Activated CD8-positive, alpha-beta memory T cell treated with anti-CD3 and anti-CD28 coated beads, Interleukin-2, amount 50 U/mL, for 1 hour (primary cell): ENCODE measurements around the gene ENG.
"Not testable (repeated sequence)": the region's sequence is repeated elsewhere in the genome, so short reads cannot be mapped to it uniquely, and the experiment has no call there.

Experiments
- DNase-seq: peaks from one replicate; pipeline ENCODE4 v3.0.0-alpha.2; 2020; ENCODE audit errors: extremely low read depth

The ENG gene

DNA sequence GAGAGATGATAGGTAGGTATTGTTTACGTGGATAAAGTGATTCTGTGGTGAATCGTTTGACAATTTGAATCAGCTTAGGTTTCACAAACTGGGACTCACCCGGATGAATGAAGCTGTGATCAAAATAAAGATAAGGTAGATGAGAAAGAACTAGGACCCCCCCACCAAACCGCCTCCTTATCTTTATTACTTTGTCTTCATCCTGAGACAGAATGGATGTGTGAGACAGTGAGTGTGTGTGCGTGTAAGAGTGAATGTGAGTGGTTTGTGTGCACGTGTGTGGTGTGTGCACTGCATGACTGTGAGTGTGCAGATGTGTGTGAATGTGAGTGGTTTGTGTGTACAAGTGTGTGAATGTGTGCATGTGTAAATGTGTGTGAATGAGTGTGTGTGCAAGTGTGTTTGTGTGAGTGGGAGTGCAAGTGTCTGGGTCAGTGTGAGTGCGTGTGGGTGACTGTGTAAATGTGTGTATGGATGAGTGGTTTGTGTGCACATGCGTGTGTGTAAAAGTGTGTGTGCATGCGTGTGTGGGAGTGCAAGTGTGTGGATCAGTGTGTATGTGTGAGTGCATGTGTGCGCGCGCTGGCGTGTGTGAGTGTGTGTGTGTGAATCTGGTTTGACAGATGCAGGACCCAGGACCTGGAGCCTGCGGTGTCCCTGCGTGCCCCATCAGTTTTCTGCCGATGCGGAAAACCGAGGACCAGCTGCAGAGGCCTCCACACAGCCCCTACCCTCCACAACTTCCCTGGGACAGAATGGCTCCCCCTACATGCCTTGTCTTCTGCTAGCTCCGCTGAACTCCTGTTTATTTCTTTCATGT lies 11.4 kb upstream of the ENG start:
- no peak for DNase-seq

GRCh38 chr9:127863191-127863621 lies 8.7 kb upstream of the ENG start:
- no peak for DNase-seq

DNA sequence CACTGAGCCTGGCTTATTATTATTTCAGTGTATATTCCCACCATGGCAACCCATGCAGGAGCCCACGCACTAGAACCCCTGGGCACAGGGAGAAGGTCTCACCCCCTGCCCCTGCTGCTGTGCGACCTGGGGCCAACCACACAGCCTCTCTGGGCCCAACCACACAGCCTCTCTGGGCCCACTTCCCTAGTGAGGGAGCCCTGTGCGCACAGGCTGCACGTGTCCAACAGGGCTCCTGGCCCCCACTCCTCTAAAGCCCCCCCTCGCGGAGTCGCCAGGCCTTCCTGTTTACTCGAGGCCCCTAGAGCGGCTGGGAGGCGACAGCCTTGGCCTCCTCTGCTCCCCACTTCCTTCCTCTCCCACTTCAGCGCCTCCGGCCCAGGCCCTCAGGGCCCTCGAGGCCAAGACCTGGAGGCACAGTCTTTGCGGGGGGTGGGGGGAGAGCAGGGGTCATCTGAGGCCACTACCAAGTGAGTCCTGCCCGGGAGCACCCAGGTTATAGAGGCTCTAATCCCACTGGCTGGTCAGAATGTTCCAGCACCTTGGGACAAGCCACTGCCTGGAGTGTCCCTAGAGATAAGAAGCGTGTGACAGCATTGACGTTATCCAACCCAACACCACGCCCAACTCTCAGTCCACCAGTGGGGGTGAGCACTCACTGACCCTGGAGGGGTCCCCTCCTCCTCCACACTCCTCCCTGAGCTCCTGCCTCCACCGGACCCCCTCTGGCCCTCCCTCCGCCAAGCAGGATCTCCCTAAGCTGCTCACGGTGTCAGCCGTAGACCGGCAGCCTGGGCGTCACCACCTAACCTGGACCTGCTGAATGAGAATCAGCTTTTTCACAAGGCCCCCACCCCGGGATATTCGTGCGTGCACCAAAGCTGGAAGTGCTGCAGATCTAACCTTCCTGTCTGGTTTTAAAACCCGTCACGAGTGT lies 7.9 kb upstream of the ENG start:
- DNase-seq = no peak

GRCh38 chr9:127860779-127861178 lies 6.3 kb upstream of the ENG start:
- DNase-seq = no peak

DNA sequence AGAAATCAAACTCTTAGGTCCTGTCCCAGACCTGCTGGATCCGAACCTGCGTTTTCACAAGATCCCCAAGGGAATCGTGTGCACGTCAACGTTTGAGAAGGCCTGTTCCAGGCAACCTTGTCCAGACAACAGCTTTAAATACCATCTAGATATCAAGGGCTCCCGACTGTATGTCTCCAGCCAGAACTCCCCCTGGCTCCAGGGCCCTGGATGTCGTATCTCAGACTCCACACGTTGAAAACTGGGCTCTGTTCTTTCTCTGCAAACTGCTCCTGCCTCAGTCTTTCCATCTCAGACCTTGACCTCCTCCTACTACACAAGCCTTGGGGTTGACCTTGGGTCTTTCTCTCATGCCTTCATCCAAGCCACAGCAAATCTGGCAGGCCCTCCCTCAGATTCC lies 5.8 kb upstream of the ENG start:
- no peak for DNase-seq

DNA sequence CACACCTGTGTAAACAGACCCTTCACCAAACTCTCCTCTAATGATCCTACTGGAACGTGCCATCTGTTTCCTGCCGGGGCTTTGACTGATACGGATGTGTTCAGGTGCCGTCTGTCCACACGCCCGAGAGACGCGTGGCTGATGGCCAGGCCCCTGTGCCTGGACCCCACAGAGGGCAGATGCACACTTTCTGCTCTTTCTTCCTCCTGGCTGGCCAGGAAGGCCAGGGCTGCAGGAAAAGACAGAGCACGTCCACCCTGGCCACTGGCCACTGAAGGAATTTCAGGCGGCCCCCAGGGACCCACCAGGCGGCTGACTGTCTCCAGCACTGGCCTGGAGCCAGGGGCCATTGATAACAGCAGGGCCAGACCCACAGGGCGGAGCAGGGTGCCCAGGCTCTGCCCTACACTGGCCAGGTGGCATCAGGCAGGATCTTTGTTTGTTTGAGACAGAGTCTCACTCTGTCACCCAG lies 3.6 kb upstream of the ENG start:
- no peak for DNase-seq

DNA sequence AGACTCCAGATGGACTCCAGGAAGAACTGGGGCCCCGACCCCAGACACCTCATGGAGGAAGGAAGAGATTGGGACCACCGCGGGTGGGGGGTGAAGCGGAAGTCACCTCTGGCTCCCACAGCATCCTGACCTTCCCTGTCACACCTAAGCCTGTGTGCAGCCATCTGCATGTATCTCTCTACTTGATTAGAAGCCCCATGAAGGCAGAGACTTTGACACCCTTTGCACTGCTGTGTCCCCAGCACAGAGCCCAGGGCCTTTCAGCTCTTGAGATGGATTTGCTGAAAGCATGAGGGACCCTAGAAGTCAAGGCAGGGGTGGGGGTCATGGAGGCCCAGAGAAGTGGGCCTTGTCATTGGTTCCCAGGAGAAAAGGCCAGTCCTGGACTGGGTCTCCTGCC lies 2.8 kb upstream of the ENG start:
- no peak for DNase-seq

- no peak for DNase-seq
Observed at GRCh38 chr9:127856729-127857116, 2.3 kb upstream of the ENG start.

DNA sequence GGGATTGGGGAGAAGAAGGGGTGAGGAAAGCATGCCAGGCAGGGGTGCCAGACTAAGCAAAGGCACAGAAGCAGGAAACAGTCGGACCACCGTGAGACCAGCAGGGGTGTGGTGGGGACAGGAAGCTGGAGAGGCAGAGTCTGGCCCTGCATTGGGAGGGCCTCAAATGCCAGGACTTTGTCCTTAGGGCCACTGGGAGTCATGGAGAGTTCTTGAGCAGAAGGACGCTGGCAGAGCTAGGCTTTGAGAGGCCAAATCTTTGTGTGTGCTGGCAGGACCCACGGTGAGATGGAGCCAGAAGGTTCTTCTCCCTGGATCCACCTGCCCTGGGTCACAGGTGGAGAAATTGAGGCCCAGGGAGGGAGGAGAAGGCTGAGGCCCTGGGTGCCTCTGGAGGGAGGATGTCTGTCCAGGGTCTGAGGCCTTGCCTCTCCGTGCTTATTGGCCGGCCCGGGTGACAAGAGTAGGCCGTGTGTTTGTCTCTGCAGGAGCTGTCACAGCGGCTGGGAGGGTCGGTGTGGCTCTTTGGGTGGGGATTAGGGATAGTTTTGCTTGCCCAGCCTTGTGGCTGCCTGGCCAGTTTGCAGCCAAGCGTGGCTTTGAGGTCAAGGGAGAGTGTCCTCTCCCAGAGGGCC lies 1.8 kb upstream of the ENG start:
- no peak for DNase-seq

DNA sequence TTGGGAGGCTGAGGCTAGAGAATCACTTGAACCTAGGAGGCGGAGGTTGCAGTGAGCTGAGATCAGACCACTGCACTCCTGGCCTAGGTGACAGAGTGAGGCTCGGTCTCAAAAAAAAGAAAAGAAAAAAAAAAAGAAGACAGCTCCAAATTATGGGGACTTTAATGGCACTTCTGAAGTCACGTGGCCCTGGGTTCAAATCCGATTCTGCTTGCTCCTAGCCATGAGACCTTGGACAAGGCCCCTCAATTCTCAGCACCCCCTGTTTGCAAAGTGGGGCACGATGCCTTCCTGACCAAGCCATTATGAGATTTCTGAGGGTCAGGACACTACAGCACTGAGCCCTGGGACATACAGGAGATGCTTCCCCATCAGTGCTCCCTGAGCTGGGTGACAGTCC lies 1.1 kb upstream of the ENG start:
- no peak for DNase-seq

- no peak for DNase-seq
Observed at GRCh38 chr9:127854960-127855359, 502 bp upstream of the ENG start.

DNA sequence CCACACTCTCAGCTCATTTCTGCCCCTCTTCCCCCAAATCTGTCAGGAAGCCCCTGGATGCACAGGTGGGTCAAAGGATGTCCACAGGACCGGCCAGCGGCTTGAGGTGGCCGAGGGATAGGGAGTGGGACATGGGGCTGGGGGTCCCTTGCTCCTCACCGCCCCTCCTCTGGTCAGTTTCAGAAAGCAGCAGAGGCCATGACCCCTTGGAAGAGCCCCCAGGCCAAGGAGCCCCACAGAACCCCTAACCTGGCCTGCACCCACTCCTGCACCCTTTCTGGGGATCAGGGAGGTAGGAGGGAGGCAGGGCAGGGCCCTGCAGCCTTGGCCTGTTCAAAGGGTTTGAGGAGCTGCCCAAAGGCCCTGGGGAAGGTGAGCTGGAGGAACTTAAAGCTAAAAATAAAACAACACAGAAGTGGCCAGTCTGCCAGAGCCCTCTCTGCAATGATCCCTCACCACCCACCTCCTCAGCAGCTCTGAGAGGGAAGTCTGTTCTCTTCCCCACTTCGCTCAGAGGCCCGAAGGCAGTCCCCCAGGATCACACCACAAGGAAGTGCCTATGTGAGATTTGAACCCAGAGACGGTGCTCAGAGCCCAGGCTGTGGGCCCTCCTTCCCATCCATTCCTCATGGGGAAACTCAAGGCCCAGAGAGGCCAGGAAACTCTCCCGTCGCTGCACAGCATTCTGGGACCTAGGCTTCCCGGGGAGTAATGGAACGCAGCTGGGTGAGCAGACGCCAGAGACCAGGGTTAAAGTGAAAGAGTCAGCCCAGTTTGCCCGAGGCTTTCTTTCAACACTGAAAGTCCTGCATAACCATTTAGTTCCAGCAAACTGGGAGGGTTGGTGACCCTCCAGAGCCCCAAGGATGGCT lies 910 bp downstream of the ENG start:
- no peak for DNase-seq

GRCh38 chr9:127852829-127853228 lies 1.6 kb downstream of the ENG start:
- no peak for DNase-seq

GRCh38 chr9:127850286-127850830 lies 4.1 kb downstream of the ENG start:
- DNase-seq = no peak

DNA sequence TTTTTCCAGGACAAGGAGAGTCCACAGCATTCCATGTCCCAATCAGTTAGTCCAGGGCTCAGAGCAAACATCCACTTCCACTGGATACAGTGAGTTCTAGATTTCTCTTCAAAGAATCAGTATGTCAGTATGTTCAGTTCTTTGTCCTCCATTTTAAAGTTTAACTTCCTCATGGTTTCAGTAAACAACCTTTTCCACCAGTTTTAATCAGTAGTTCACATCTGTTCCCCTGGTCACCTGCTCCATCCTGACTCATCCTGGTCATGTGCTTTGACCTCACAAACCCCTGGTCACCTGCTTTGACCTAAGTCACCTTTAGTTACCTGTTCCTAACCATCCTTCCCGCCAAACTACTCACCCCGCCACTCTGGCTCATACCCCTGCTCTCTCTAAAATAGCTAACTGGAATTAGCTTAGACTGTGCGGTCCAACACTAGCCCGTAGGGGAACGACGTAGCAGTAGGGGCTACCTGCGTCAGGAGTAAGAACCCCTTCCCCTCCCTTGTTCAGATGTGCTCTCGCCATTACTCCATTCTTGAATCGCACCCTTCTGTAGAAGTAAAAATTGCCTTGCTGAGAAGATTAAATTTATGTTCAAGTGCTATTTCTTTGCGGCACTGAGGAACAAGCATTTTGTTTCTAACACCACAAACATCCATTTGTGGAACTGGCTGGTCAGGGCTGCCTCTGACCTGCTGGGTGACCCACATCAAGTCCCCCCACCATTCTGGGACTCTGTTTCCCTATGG lies 5.5 kb downstream of the ENG start:
- no peak for DNase-seq

DNA sequence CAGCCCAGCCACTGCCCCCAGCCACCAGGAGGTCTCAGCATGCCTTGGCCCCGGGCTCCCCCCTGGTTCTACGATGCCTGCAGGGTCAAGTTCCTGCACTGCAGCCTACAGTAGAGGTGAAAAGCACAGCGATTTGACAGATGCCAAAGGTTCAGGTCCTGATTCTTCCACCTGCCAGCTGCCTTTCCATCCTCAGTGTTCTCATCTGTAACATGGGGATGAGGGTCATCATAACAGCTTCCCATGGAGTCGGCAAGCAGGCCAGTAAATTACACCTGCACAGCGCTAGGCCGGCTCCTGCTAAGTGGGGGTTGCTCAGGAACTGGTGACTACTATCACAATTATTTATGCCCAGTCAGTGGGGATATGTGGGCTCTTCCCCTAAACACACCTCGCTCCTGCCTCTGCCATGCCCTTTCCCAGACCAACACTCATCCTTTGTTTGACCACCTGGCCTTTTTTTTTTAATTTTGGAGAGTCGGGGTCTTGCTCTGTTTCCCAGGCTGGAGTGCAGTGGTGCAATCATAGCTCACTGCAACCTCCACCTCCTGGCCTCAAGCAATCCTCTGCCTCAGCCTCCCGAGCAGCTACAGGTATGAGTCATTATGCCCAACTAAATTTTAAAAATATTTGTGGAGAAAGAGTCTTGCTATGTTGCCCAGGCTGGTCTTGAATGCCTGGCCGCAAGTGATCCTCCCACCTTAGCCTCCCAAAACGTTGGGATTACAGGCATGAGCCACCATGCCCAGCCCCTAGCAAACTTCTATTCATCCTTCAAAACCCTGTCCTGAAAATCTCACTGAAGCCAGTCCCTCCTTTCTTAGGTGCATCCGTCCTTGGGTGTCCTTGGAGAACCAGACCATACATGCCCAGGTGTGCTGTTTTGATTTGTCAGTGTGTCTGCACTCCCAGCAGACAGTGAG lies 6.4 kb downstream of the ENG start:
- DNase-seq = no peak

- no peak for DNase-seq
Observed at GRCh38 chr9:127847178-127847510, 7.3 kb downstream of the ENG start.

DNA sequence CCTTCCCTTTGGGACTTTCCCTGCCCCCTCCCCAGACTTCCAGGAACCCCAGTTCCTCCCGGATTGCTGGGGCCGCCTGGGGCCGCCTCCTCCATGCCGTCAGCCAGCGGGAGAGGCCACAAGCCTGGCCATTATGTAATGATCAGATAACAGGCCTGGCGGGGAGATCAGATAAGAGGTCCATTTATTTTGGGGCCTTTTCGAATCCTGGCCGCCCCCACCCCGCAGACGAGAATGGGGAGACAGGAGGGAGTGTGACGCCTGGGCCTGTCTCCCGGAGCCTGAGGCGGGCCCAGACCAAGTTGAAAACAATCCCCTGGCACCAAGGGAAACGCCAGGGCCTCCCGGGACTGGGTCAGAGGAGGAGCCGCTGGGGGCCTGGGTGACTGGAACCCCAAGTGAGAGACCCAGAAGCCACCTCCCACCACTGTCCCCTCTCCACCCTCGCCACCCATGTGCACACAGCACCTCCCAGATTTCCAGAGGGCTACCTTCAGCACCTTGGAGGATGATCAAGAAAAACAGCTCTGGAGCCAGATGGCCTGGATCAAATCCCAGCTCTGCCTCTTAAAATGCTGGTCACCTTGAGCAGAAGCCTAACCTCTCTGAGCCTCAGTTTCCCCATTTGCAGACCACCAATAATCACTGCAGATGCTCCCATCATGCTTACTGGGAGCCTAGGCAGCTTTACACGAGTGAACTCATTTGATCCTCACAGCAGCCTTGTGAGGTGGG lies 7.8 kb downstream of the ENG start:
- no peak for DNase-seq

- not testable (repeated sequence) for DNase-seq
Observed at GRCh38 chr9:127845619-127846018, 8.8 kb downstream of the ENG start.
